NCI-H460 (cell line): Measurements from ENCODE around the gene PLEKHM2. TPM values are rescaled to one million over a fixed set of nuclear protein-coding genes. Genes with fewer than 3 reads are reported as not detected.

ENCODE experiments used
- small RNA-seq, 2 experiments: library from RNA; depleted of rRNA; stranded (forward); fragments of <200 nt; gene quantifications; one replicate each; pipeline ENCODE3, GENCODE V24; 2014
- total RNA-seq: library from RNA; depleted of rRNA; stranded (reverse); fragments of >200 nt; shearing (Covaris generic); gene quantifications from 2 replicates; pipeline ENCODE4 v1.2.3, GENCODE V29; 2014; rRNA removed

Gene PLEKHM2
- total RNA-seq, 1 experiment from 2014 or later, result 20.6 TPM

Small RNA genes within 50 kb of the gene (small RNA-seq; reads per million reads assigned to genes)
- gene AL121992.2, result 0 reads per million in 2 experiments

Other genes starting within 250 kb of the PLEKHM2 start
- not detected in 2 replicates for gene CTRC, start 245.9 kb upstream of the PLEKHM2 start, total RNA-seq
- gene CELA2A, start 227.6 kb upstream of the PLEKHM2 start, total RNA-seq, result not detected in 2 replicates
- not detected in 2 replicates for gene CELA2B, start 208.2 kb upstream of the PLEKHM2 start, total RNA-seq
- gene CASP9, start 160.1 kb upstream of the PLEKHM2 start, total RNA-seq, result 18.0 and 19.3 TPM in 2 replicates
- gene DNAJC16, start 157.5 kb upstream of the PLEKHM2 start, total RNA-seq, result 15.0 and 15.9 TPM in 2 replicates
- gene AGMAT, start 99.3 kb upstream of the PLEKHM2 start, total RNA-seq, result 4.0 and 4.2 TPM in 2 replicates
- 7.8 and 9.8 TPM in 2 replicates for gene DDI2, start 66.9 kb upstream of the PLEKHM2 start, total RNA-seq
- 0.12 TPM in 1 of 2 replicates, not detected in the other for gene SLC25A34, start 51.9 kb downstream of the PLEKHM2 start, total RNA-seq
- not detected in 2 replicates for gene TMEM82, start 58.2 kb downstream of the PLEKHM2 start, total RNA-seq
- gene FBLIM1, start 74.5 kb downstream of the PLEKHM2 start, total RNA-seq, result 3.6 and 4.1 TPM in 2 replicates
- gene UQCRHL, start 123.3 kb downstream of the PLEKHM2 start, total RNA-seq, result 7.5 and 7.9 TPM in 2 replicates
- gene SPEN, start 163.4 kb downstream of the PLEKHM2 start, total RNA-seq, result 11.3 and 14.2 TPM in 2 replicates